Keratinocyte (primary cell): Measurements from ENCODE around the gene BCORL1. TPM values are rescaled to one million over a fixed set of nuclear protein-coding genes. Genes with fewer than 3 reads are reported as not detected.

ENCODE experiments used
- DNase-seq: peaks from one replicate; pipeline ENCODE4 v3.0.0-alpha.2; 2011; ENCODE audit warnings: low read depth, missing footprints, low spot score
- FAIRE-seq: peaks from 2 replicates; lab custom pipeline; 2011; peaks lifted over from hg19 to GRCh38; lab: Jason Lieb, UNC
- H2AFZ ChIP-seq: 2 replicates; pipeline ENCODE4 v1.6.0; 2012; ENCODE audit warnings: low read length, control low read depth, inconsistent platforms; ENCODE audit not compliant: control insufficient read depth
- H3K27ac ChIP-seq: 2 replicates; pipeline ENCODE4 v1.5.1; 2011; ENCODE audit warnings: low read length; ENCODE audit not compliant: control insufficient read depth, insufficient read depth
- H3K27me3 ChIP-seq: 3 replicates; pipeline ENCODE4 v1.6.0; 2011; ENCODE audit warnings: low read length; ENCODE audit not compliant: control insufficient read depth, insufficient read depth; ENCODE audit errors: extremely low read depth
- H3K36me3 ChIP-seq, 2 experiments: 2 replicates in 1 of 2; 3 replicates in 1 of 2; pipeline ENCODE4 v1.5.1; 2011; ENCODE audit warnings: low read length in 2 of 2, mild to moderate bottlenecking in 1 of 2; ENCODE audit not compliant: control insufficient read depth in 2 of 2, insufficient read depth in 2 of 2; ENCODE audit errors: extremely low read depth in 1 of 2
- H3K4me1 ChIP-seq: 3 replicates; pipeline ENCODE4 v1.5.1; 2011; ENCODE audit warnings: low read length; ENCODE audit not compliant: control insufficient read depth, insufficient read depth; ENCODE audit errors: extremely low read depth
- H3K4me2 ChIP-seq: 3 replicates; pipeline ENCODE4 v1.6.0; 2011; ENCODE audit warnings: low read depth, low read length; ENCODE audit not compliant: control insufficient read depth, insufficient read depth; ENCODE audit errors: extremely low read depth
- H3K4me3 ChIP-seq, 3 experiments: fragments of 200-600 bp in 1 of 3; sonication (generic) in 1 of 3; 2 replicates in 2 of 3; 3 replicates in 1 of 3; pipeline ENCODE4 v1.5.1; 2011 to 2016; ENCODE audit warnings: low read length in 3 of 3, mild to moderate bottlenecking in 3 of 3, control low read depth in 2 of 3, inconsistent platforms in 1 of 3, low read depth in 1 of 3, mixed read lengths in 1 of 3, mixed run types in 1 of 3, moderate library complexity in 1 of 3; ENCODE audit not compliant: control insufficient read depth in 2 of 3, insufficient read depth in 2 of 3; ENCODE audit errors: extremely low read depth in 1 of 3
- H3K79me2 ChIP-seq: 2 replicates; pipeline ENCODE4 v1.6.0; 2012; ENCODE audit warnings: low read length; ENCODE audit not compliant: control insufficient read depth, insufficient read depth
- H3K9ac ChIP-seq: 3 replicates; pipeline ENCODE4 v1.6.0; 2011; ENCODE audit warnings: low read length; ENCODE audit not compliant: control insufficient read depth, insufficient read depth; ENCODE audit errors: extremely low read depth
- H3K9me1 ChIP-seq: 3 replicates; pipeline ENCODE4 v1.6.0; 2011; ENCODE audit warnings: low read length; ENCODE audit not compliant: control insufficient read depth, insufficient read depth; ENCODE audit errors: extremely low read depth
- H3K9me3 ChIP-seq: 2 replicates; pipeline ENCODE4 v1.5.1; 2012; ENCODE audit warnings: low read depth, low read length; ENCODE audit not compliant: control insufficient read depth
- H4K20me1 ChIP-seq: 3 replicates; pipeline ENCODE4 v1.6.0; 2011; ENCODE audit warnings: low read length; ENCODE audit not compliant: control insufficient read depth, insufficient read depth; ENCODE audit errors: extremely low read depth
- EZH2 ChIP-seq: IDR thresholded peaks from one replicate; pipeline ENCODE4 v1.6.1; 2012; ENCODE audit warnings: inconsistent platforms, mild to moderate bottlenecking, low read length, moderate library complexity
- dilution Hi-C: fragments of 300-500 bp; cut with MboI; formaldehyde crosslinking; loops from one replicate; pipeline ENCODE4 v1.7.0; 2020; ENCODE audit warnings: low sequenced_read_pairs; ENCODE audit not compliant: extremely low pct_ligation_motif_present
- polyA plus RNA-seq, 5 experiments: library from polyadenylated mRNA; depleted of rRNA in 3 of 5; stranded (reverse) in 3 of 5; stranded (forward) in 1 of 5; unstranded in 1 of 5; fragments of >200 nt; gene quantifications; 1 replicate in 1 of 5; 2 replicates in 3 of 5; 3 replicates in 1 of 5; pipeline versions ENCODE4 v1.2.1 to v1.2.3, GENCODE V29; 2011 to 2012; ENCODE audit warnings: missing spikeins in 2 of 5, low read depth in 1 of 5, low replicate concordance in 1 of 5
- TF ChIP-seq, protein P1 (sequence below), 3 experiments: IDR thresholded peaks in 1 of 3; conservative IDR thresholded peaks in 1 of 3; optimal IDR thresholded peaks in 1 of 3; 2 replicates in 2 of 3; 3 replicates in 1 of 3; pipeline versions ENCODE3 to v1.5.1; 2011; ENCODE audit warnings: low read length in 3 of 3, mild to moderate bottlenecking in 3 of 3, moderate library complexity in 2 of 3, control low read depth in 1 of 3, inconsistent platforms in 1 of 3; ENCODE audit not compliant: insufficient read depth in 2 of 3; ENCODE audit errors: extremely low read depth in 1 of 3

The BCORL1 gene
- polyA plus RNA-seq, 1 donor (not counting 4 experiments of a cell fraction or from before 2014, with no cell fraction given): 0.54 TPM

DNA sequence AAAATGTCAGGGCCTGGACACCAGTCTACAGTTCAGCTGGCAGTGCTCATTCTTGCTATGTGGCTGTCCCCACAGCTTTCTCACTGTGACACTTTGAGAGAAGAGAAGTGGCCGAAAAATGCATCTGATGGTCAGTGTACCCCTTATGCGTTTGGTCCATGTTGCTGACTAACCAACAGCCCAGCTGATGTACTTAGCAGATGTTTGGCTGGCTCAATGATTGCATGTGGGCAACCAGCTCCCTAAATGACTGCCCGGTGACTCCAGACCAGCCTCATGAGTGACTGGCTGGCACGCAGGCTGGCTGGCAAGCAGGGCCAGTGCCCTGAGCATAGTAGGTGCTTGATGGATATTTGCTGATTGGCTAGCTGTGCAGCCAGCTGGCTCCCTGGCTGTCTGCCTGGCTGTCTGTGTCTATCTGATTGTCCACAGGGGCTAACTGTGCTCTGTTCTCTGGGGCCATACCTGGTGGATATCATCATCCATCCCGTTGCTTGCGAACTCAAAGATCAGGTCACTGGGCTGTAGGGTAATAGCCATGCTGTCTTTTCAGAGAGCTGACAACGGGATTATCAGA, 98.4 kb downstream of the BCORL1 start:
- Histone ChIP-seq H4K20me1 (peaks cover 7% of the 10 kb centered on the region), H3K79me2 (peaks cover 16% of the 10 kb centered on the region), H3K36me3 (peaks cover 0 to 5% of the 10 kb centered on the region in 2 experiments), H3K4me2 (no peak overlapping the region), H3K4me1 (no peaks in the 10 kb centered on the region), H3K9ac (no peak overlapping the region), H3K9me3 (no peaks in the 10 kb centered on the region), H3K27ac (no peak overlapping the region), H3K9me1 (no peaks in the 10 kb centered on the region), H3K27me3 (no peaks in the 10 kb centered on the region), H2AFZ (no peak overlapping the region), H3K4me3 (no peak overlapping the region)
- dilution Hi-C loops: no loop called here
- DNase-seq: no peak
- TF ChIP-seq EZH2: no peak
- TF ChIP-seq, protein P1, sequence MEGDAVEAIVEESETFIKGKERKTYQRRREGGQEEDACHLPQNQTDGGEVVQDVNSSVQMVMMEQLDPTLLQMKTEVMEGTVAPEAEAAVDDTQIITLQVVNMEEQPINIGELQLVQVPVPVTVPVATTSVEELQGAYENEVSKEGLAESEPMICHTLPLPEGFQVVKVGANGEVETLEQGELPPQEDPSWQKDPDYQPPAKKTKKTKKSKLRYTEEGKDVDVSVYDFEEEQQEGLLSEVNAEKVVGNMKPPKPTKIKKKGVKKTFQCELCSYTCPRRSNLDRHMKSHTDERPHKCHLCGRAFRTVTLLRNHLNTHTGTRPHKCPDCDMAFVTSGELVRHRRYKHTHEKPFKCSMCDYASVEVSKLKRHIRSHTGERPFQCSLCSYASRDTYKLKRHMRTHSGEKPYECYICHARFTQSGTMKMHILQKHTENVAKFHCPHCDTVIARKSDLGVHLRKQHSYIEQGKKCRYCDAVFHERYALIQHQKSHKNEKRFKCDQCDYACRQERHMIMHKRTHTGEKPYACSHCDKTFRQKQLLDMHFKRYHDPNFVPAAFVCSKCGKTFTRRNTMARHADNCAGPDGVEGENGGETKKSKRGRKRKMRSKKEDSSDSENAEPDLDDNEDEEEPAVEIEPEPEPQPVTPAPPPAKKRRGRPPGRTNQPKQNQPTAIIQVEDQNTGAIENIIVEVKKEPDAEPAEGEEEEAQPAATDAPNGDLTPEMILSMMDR (optimal IDR thresholded peaks at IDR 0.05 in 1 of 3, IDR thresholded peaks at IDR 0.05 in 1 of 3, conservative IDR thresholded peaks at IDR 0.05 in 1 of 3; ENCODE audit: extremely low read depth in 1 of 3, insufficient read depth in 2 of 3, low read length in 3 of 3): no peak
- FAIRE-seq: no peak

DNA sequence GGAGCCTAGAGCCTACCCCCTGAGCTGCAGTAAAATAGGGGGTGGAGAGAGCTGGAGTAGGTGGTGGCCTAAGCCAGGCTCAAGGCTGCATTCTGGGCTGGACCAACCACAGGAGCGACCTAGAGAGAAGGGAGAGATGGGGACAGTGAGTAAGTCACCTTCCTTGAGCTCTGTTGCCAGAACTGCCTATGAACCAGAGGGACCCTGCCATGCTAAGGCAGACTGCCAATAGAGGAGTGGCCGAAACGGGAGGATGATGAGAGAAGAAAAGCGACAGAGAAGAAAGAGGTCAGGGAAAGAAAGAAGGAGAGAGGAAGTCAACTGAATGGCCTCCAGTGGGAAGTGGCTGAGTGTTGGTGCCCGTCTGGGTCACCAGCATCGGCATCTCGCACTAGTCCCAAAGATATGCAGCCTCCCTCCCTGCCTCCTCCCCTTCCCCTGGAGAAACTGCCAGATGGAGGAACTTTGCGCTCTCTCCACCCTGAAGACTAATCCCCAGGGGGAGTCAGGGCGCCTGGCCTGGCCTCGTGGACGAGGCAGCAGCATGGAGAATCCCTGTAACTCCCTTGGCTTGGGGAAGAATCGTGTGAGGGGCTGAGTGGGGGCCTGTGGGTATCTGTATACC, 99.1 kb downstream of the BCORL1 start:
- H3K27me3 ChIP-seq: no peaks in the 10 kb centered on the region
- dilution Hi-C loops: no loop called here
- TF ChIP-seq, protein P1 (optimal IDR thresholded peaks at IDR 0.05 in 1 of 3, IDR thresholded peaks at IDR 0.05 in 1 of 3, conservative IDR thresholded peaks at IDR 0.05 in 1 of 3; ENCODE audit: extremely low read depth in 1 of 3, insufficient read depth in 2 of 3, low read length in 3 of 3): no peak
- TF ChIP-seq EZH2: no peak
- no peak for FAIRE-seq
- H4K20me1 ChIP-seq: peaks cover 7% of the 10 kb centered on the region
- no peak overlapping the region for H3K27ac ChIP-seq
- H3K9ac ChIP-seq: no peak overlapping the region
- H3K9me3 ChIP-seq: no peaks in the 10 kb centered on the region
- H3K4me1 ChIP-seq: no peaks in the 10 kb centered on the region
- H3K4me2 ChIP-seq: no peak overlapping the region
- no peaks in the 10 kb centered on the region for H3K9me1 ChIP-seq
- peaks cover 21% of the 10 kb centered on the region for H3K79me2 ChIP-seq
- peaks cover 0 to 5% of the 10 kb centered on the region in 2 experiments for H3K36me3 ChIP-seq
- DNase-seq: no peak
- H3K4me3 ChIP-seq: no peak overlapping the region
- no peak overlapping the region for H2AFZ ChIP-seq
